CD4-positive, alpha-beta T cell (primary cell): ENCODE data around the gene TMEM132D. TPM values are rescaled to one million over a fixed set of nuclear protein-coding genes. Genes with fewer than 3 reads are reported as not detected.

ENCODE experiments used
- ATAC-seq: fragments of 200-7000 bp; cut with Tn5 transposase; one replicate; pipeline ENCODE4 v1.10.0; 2022; ENCODE audit warnings: mild to moderate bottlenecking; ENCODE audit not compliant: poor library complexity
- CTCF ChIA-PET: fragments of 350-600 bp; sonication (Branson Sonifier 250); formaldehyde crosslinking; loops from one replicate; lab custom pipeline; 2021; ENCODE audit warnings: antibody characterized with exemption, inconsistent platforms; lab: Charles Lee
- POLR2A ChIA-PET: fragments of 350-600 bp; sonication (Branson Sonifier 250); formaldehyde crosslinking; loops from one replicate; lab custom pipeline; 2021; ENCODE audit warnings: antibody characterized with exemption, inconsistent platforms; lab: Charles Lee
- DNase-seq, 14 experiments: peaks; one replicate each; pipeline ENCODE4 v3.0.0-alpha.2; 2013 to 2020; ENCODE audit warnings: mixed read lengths in 2 of 14
- H3K27ac ChIP-seq, 2 donors: one replicate each; pipeline versions ENCODE4 v1.5.1 to v1.7.0; 2013; ENCODE audit warnings: low read length in 2 of 2, low read depth in 1 of 2, mild to moderate bottlenecking in 1 of 2
- H3K27me3 ChIP-seq, 2 experiments: 1 replicate in 1 of 2; 2 replicates in 1 of 2; pipeline versions ENCODE4 v1.6.1 to v1.7.0; 2013; ENCODE audit warnings: low read length in 2 of 2, control low read depth in 1 of 2, mild to moderate bottlenecking in 1 of 2, moderate library complexity in 1 of 2; ENCODE audit not compliant: insufficient read depth in 2 of 2, control insufficient read depth in 1 of 2
- H3K36me3 ChIP-seq: one replicate; pipeline ENCODE4 v1.6.1; 2013; ENCODE audit warnings: low read length, control low read depth; ENCODE audit not compliant: insufficient read depth
- H3K4me1 ChIP-seq: one replicate; pipeline ENCODE4 v1.6.1; 2013; ENCODE audit warnings: low read length, control low read depth; ENCODE audit not compliant: insufficient read depth
- H3K4me3 ChIP-seq: one replicate; pipeline ENCODE4 v1.5.1; 2013; ENCODE audit warnings: mild to moderate bottlenecking, low read length, moderate library complexity
- H3K9me3 ChIP-seq, 2 experiments: 1 replicate in 1 of 2; 2 replicates in 1 of 2; pipeline versions ENCODE4 v1.6.1 to v1.7.0; 2013; ENCODE audit warnings: low read length in 2 of 2, mild to moderate bottlenecking in 2 of 2, control low read depth in 1 of 2, moderate library complexity in 1 of 2; ENCODE audit not compliant: control insufficient read depth in 1 of 2, insufficient read depth in 1 of 2
- H3K27ac Mint-ChIP-seq: one replicate; pipeline ENCODE4 v1.8.0; 2020; ENCODE audit warnings: mixed read lengths
- H3K27me3 Mint-ChIP-seq: one replicate; pipeline ENCODE4 v1.8.0; 2021; ENCODE audit warnings: mixed read lengths
- H3K36me3 Mint-ChIP-seq: one replicate; pipeline ENCODE4 v1.8.0; 2021; ENCODE audit warnings: low read depth, mixed read lengths
- H3K4me1 Mint-ChIP-seq: one replicate; pipeline ENCODE4 v1.8.0; 2021; ENCODE audit warnings: low read depth, mixed read lengths
- H3K4me3 Mint-ChIP-seq: one replicate; pipeline ENCODE4 v1.8.0; 2020; ENCODE audit warnings: mild to moderate bottlenecking, mixed read lengths
- H3K9me3 Mint-ChIP-seq: one replicate; pipeline ENCODE4 v1.8.0; 2020; ENCODE audit warnings: mixed read lengths
- intact Hi-C, 2 experiments: fragments of 100-400 bp; cut with DNase I in 1 of 2; cut with micrococcal nuclease in 1 of 2; formaldehyde crosslinking; loops; one replicate each; pipeline versions ENCODE4 v1.15.1 to v1.9.0; 2023 to 2025; cut with DNase I, micrococcal nuclease
- total RNA-seq, 174 experiments: library from RNA in 2 of 174; stranded (reverse) in 2 of 174; gene quantifications; one replicate each; pipeline ENCODE4 v1.2.3 and lab custom pipeline; 2021 to 2026
- TF ChIP-seq, protein P1 (sequence below): fragments of 200-600 bp; IDR thresholded peaks from one replicate; pipeline ENCODE4 v1.8.0; 2022; ENCODE audit warnings: antibody characterized with exemption, mild to moderate bottlenecking

The TMEM132D gene
- total RNA-seq, 2 experiments from 2014 or later: not detected

DNA sequence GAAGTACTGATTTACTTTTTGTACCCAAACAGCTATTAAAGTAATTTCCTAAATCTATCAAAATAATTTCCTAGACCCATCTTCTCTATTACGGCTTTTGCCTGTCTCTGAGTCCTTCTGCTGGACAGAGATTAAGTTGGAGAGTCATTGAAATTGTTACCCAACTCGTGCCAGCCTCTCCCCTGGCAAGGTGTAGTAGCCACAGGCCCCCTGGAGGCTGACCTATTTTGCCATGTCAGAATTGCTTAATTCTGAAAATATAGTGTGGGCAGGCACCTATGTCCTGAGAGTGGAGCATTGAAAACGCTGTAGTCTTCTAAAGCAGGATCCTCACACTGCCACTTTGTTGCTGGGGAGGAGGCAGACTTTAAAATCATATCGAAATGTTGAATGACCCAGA is 742.3 kb downstream of the TMEM132D start:
- no peak for DNase-seq
- H3K9me3 ChIP-seq: peaks cover 0 to 15% of the 10 kb centered on the region in 2 experiments
- H3K36me3 Mint-ChIP-seq: no peaks in the 10 kb centered on the region
- no peak overlapping the region for H3K27ac ChIP-seq
- H3K4me3 Mint-ChIP-seq: no peak overlapping the region
- no peaks in the 10 kb centered on the region for H3K27me3 ChIP-seq
- no peak overlapping the region for H3K27ac Mint-ChIP-seq
- H3K4me3 ChIP-seq: no peak overlapping the region
- peaks cover 9% of the 10 kb centered on the region for H3K9me3 Mint-ChIP-seq
- no peaks in the 10 kb centered on the region for H3K4me1 Mint-ChIP-seq
- intact Hi-C loops: no loop called here
- ChIA-PET POLR2A (no interaction called here), CTCF (no interaction called here)
- ATAC-seq: no peak
- no peaks in the 10 kb centered on the region for H3K27me3 Mint-ChIP-seq
- TF ChIP-seq, protein P1, sequence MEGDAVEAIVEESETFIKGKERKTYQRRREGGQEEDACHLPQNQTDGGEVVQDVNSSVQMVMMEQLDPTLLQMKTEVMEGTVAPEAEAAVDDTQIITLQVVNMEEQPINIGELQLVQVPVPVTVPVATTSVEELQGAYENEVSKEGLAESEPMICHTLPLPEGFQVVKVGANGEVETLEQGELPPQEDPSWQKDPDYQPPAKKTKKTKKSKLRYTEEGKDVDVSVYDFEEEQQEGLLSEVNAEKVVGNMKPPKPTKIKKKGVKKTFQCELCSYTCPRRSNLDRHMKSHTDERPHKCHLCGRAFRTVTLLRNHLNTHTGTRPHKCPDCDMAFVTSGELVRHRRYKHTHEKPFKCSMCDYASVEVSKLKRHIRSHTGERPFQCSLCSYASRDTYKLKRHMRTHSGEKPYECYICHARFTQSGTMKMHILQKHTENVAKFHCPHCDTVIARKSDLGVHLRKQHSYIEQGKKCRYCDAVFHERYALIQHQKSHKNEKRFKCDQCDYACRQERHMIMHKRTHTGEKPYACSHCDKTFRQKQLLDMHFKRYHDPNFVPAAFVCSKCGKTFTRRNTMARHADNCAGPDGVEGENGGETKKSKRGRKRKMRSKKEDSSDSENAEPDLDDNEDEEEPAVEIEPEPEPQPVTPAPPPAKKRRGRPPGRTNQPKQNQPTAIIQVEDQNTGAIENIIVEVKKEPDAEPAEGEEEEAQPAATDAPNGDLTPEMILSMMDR: no peak
- H3K36me3 ChIP-seq: no peaks in the 10 kb centered on the region
- no peaks in the 10 kb centered on the region for H3K4me1 ChIP-seq

DNA sequence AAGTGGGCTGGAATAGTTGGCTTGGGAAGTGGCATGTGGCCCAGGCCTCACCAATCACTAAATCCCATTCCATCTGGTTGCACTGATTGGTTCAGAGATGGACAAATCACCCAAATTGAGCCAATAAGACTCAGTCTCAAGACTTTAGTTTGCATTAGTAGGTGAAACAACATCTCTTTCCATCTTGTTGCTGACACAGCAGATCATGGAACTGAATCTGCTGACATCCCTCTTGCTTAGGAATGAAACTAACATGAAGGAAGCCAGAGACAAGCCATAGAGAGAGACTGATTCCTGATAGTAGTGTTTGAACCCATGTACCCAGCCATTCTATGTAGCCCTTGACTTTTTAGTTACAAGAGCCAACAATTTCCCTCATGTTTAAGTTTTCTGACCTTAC is 743.5 kb downstream of the TMEM132D start:
- POLR2A ChIA-PET: no interaction called here
- CTCF ChIA-PET: no interaction called here
- Histone ChIP-seq H3K9me3 (peaks cover 0 to 15% of the 10 kb centered on the region in 2 experiments), H3K36me3 (no peaks in the 10 kb centered on the region), H3K4me3 (no peak overlapping the region), H3K4me1 (no peaks in the 10 kb centered on the region), H3K27ac (no peak overlapping the region), H3K27me3 (no peaks in the 10 kb centered on the region)
- intact Hi-C loops: no loop called here
- no peaks in the 10 kb centered on the region for H3K4me1 Mint-ChIP-seq
- TF ChIP-seq, protein P1: no peak
- peaks cover 9% of the 10 kb centered on the region for H3K9me3 Mint-ChIP-seq
- no peaks in the 10 kb centered on the region for H3K36me3 Mint-ChIP-seq
- no peak for DNase-seq
- H3K27me3 Mint-ChIP-seq: no peaks in the 10 kb centered on the region
- no peak for ATAC-seq
- no peak overlapping the region for H3K4me3 Mint-ChIP-seq
- no peak overlapping the region for H3K27ac Mint-ChIP-seq

DNA sequence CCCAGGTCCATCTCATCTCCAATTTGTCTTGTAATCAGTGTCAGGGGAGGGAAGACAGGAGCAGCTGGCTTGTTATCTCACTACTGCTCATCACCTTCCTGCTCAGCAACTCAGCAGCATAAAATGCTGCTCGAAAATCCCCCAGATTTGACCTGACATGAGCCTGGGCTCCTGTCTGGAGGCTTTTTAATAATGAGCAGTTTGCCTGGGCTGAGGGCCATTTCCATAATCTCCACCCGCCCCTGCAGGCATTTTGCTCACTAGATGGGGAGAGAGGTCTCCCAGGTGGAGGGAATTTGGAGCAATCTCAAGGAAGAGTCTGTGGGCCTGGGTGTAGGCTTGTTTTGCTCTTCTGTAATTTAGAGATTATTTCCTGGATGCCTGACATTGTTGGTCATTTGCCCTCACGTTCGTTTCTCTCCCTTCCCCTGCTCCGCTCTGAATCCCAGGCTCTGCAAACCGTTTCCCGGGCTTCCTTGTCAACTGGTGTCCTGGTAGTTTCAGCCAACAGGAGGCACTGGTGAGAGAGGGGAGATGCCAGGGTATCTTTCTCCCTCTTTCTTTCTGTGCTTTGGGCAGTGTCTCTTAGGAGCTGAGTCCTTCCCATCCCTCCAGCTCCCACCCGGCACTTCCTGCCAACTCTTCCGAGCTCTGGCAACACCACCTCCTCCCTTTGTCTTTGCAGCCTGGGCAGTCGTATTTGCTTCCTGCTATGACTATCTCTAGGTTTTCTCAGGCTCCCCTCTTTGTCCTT is 751.3 kb downstream of the TMEM132D start:
- intact Hi-C loops: no loop called here
- H3K4me1 Mint-ChIP-seq: no peaks in the 10 kb centered on the region

More for the DNA sequence above, 751.3 kb downstream of the TMEM132D start:
- peaks cover 0 to 17% of the 10 kb centered on the region in 2 experiments for H3K9me3 ChIP-seq
- H3K4me1 ChIP-seq: no peaks in the 10 kb centered on the region
- no peaks in the 10 kb centered on the region for H3K36me3 Mint-ChIP-seq
- no peaks in the 10 kb centered on the region for H3K27me3 Mint-ChIP-seq
- no peaks in the 10 kb centered on the region for H3K9me3 Mint-ChIP-seq
- TF ChIP-seq, protein P1: no peak
- DNase-seq (no peak), ATAC-seq (no peak)
- H3K27ac ChIP-seq: no peak overlapping the region
- H3K27ac Mint-ChIP-seq: no peak overlapping the region
- POLR2A ChIA-PET: no interaction called here
- H3K4me3 Mint-ChIP-seq: no peak overlapping the region
- CTCF ChIA-PET: no interaction called here
- H3K27me3 ChIP-seq: peaks cover 0 to 2% of the 10 kb centered on the region in 2 experiments
- H3K4me3 ChIP-seq: no peak overlapping the region
- no peaks in the 10 kb centered on the region for H3K36me3 ChIP-seq
